ENCODE data around the gene SLC5A6. TPM values are rescaled to one million over a fixed set of nuclear protein-coding genes. Genes with fewer than 3 reads are reported as not detected.

The SLC5A6 gene
- total RNA-seq, 1 experiment from 2014 or later: 122 TPM

DNA sequence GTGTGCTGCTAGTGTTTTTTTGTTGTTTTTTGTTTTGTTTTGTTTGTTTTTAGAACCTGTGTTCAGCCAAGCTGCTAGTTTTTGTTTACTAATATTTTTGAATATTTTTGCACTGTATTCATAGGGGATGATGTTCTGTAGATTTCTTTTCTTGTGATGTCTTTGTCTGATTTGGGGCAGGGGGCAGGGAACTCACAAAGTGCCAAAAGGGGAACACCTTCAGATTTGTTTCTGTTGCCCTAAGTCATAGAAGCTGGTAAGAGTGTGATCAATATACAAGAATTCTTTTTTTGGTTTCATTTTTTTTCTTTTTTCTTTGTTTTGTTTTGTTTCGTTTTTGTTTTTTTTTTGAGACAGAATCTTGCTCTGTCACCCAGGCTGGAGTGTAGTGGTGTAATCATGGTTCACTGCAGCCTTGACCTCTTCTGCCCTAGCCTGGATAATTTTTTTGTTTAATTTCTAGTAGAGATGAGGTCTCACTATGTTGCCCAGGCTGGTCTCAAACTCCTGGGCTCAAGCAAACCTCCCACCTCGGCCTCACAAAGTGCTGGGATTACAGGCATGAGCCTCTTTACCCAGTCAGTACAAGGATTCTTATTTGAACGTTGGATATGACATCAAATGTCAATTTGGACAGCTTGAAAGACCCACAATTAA, 32.6 kb downstream of the SLC5A6 start:
- Histone ChIP-seq H3K9ac (ENCODE audit: extremely low read depth, insufficient read length, low read length) (no peak overlapping the region), H2BK12ac (ENCODE audit: insufficient read length, low read depth, low read length) (no peak overlapping the region), H3K9me3 (ENCODE audit: control insufficient read depth, low read depth, low read length) (no peaks in the 10 kb centered on the region), H3K27ac (ENCODE audit: insufficient read length, low read depth, low read length) (no peak overlapping the region), H3K27me3 (ENCODE audit: insufficient read depth, low read length) (no peaks in the 10 kb centered on the region), H4K5ac (ENCODE audit: insufficient read length, low read depth, low read length) (no peak overlapping the region), H2BK15ac (ENCODE audit: low read depth, low read length) (no peak overlapping the region), H3K79me1 (ENCODE audit: insufficient read depth, low read depth, low read length, poor library complexity, severe bottlenecking) (no peaks in the 10 kb centered on the region), H3T11ph (ENCODE audit: low read length) (no peak overlapping the region), H2BK5ac (ENCODE audit: insufficient read length, low read length) (no peak overlapping the region), H2AFZ (ENCODE audit: low read length) (no peak overlapping the region), H3K14ac (ENCODE audit: insufficient read depth, low read length) (no peak overlapping the region), H3K4me2 (ENCODE audit: insufficient read depth, insufficient read length, low read length) (no peak overlapping the region), H4K91ac (ENCODE audit: insufficient read length, low read depth, low read length) (no peak overlapping the region), H4K8ac (replicated peaks; ENCODE audit: insufficient read length, low read depth, low read length) (no peak overlapping the region), H2AK5ac (ENCODE audit: insufficient read length, low read length) (no peak overlapping the region), H3K4me1 (ENCODE audit: insufficient read depth, low read length) (no peaks in the 10 kb centered on the region), H3K79me2 (ENCODE audit: insufficient read depth, low read length) (no peaks in the 10 kb centered on the region), H4K20me1 (ENCODE audit: control insufficient read depth, insufficient read depth, insufficient read length) (no peaks in the 10 kb centered on the region), H3K23ac (ENCODE audit: insufficient read length, low read depth, low read length) (no peak overlapping the region), H3K56ac (ENCODE audit: insufficient read length, low read depth, low read length) (no peak overlapping the region), H2BK120ac (ENCODE audit: low read depth, low read length, poor library complexity, severe bottlenecking) (no peak overlapping the region), H3K23me2 (ENCODE audit: insufficient read length, low read depth, low read length, poor library complexity, severe bottlenecking) (no peaks in the 10 kb centered on the region), H3K18ac (ENCODE audit: insufficient read length, low read depth, low read length) (no peak overlapping the region), H3K4ac (ENCODE audit: low read depth, low read length) (no peak overlapping the region), H2BK20ac (ENCODE audit: low read depth, low read length, poor library complexity, severe bottlenecking) (no peak overlapping the region)
- no CpG with 5 or more reads among the region's 3 CpGs for WGBS (ENCODE audit: extremely low coverage, insufficient read length, low lambda C conversion rate)
- peaks cover 0 to 3% of the 10 kb centered on the region in 2 experiments; a peak in 1 of 4 replicates for H3K4me1 Mint-ChIP-seq
- H3K36me3 Mint-ChIP-seq (ENCODE audit: insufficient read depth in 1 of 3, low read depth in 3 of 3): no peaks in the 10 kb centered on the region
- no peak for DNase-seq
- no peaks in the 10 kb centered on the region for H3K9me3 Mint-ChIP-seq
- peaks cover 13% of the 10 kb centered on the region for H3K27me3 Mint-ChIP-seq (ENCODE audit: low read depth)
- TF ChIP-seq, protein P1, sequence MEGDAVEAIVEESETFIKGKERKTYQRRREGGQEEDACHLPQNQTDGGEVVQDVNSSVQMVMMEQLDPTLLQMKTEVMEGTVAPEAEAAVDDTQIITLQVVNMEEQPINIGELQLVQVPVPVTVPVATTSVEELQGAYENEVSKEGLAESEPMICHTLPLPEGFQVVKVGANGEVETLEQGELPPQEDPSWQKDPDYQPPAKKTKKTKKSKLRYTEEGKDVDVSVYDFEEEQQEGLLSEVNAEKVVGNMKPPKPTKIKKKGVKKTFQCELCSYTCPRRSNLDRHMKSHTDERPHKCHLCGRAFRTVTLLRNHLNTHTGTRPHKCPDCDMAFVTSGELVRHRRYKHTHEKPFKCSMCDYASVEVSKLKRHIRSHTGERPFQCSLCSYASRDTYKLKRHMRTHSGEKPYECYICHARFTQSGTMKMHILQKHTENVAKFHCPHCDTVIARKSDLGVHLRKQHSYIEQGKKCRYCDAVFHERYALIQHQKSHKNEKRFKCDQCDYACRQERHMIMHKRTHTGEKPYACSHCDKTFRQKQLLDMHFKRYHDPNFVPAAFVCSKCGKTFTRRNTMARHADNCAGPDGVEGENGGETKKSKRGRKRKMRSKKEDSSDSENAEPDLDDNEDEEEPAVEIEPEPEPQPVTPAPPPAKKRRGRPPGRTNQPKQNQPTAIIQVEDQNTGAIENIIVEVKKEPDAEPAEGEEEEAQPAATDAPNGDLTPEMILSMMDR (conservative IDR thresholded peaks at IDR 0.05): no peak
- no peak overlapping the region for H3K4me3 Mint-ChIP-seq
- no peak overlapping the region for H3K27ac Mint-ChIP-seq
